GM12878 (cell line): Measurements from ENCODE around the gene TARS3. TPM values are rescaled to one million over a fixed set of nuclear protein-coding genes. Genes with fewer than 3 reads are reported as not detected.
A peak's percentile ranks its signal among the peaks of the same experiment; 100 is the strongest.

Source experiments
- BACH1 ChIP-seq: fragments of 450-650 bp; IDR thresholded peaks from 2 replicates; pipeline ENCODE4 v1.6.1; 2017; ENCODE audit warnings: mild to moderate bottlenecking, borderline replicate concordance
- CREM ChIP-seq: IDR thresholded peaks from 2 replicates; pipeline ENCODE4 v1.6.1; 2014; ENCODE audit warnings: antibody characterized with exemption, low read depth
- DPF2 ChIP-seq: fragments of 450-650 bp; IDR thresholded peaks from 2 replicates; pipeline ENCODE4 v1.6.1; 2017; ENCODE audit warnings: mild to moderate bottlenecking
- IRF5 ChIP-seq: fragments of 450-650 bp; IDR thresholded peaks from 2 replicates; pipeline ENCODE4 v1.6.1; 2017; ENCODE audit warnings: borderline replicate concordance
- MXI1 ChIP-seq: fragments of 150-350 bp; IDR thresholded peaks from 2 replicates; pipeline ENCODE4 v1.6.1; 2011; ENCODE audit warnings: low read depth, mild to moderate bottlenecking, inconsistent platforms, low read length, improper control_type of control experiment
- NBN ChIP-seq: fragments of 450-650 bp; IDR thresholded peaks from 2 replicates; pipeline ENCODE4 v1.6.1; 2016
- PAX5 ChIP-seq: IDR thresholded peaks from 2 replicates; pipeline ENCODE4 v1.6.1; 2011; ENCODE audit warnings: low read depth, low read length, borderline replicate concordance
- PBX3 ChIP-seq: IDR thresholded peaks from 2 replicates; pipeline ENCODE4 v1.6.1; 2011; ENCODE audit warnings: mild to moderate bottlenecking, low read depth, low read length, moderate library complexity; ENCODE audit not compliant: insufficient replicate concordance
- SIN3A ChIP-seq: IDR thresholded peaks from 2 replicates; pipeline ENCODE4 v1.6.1; 2012; ENCODE audit warnings: low read depth, low read length, improper control_type of control experiment
- SUPT20H ChIP-seq: IDR thresholded peaks from 2 replicates; pipeline ENCODE4 v1.6.1; 2011; ENCODE audit warnings: low read depth, mild to moderate bottlenecking, low read length, moderate library complexity, borderline replicate concordance; ENCODE audit not compliant: control insufficient read depth
- TCF7 ChIP-seq: IDR thresholded peaks from 2 replicates; pipeline ENCODE4 v1.6.1; 2014; ENCODE audit warnings: antibody characterized with exemption, borderline replicate concordance
- ZBED1 ChIP-seq: IDR thresholded peaks from 2 replicates; pipeline ENCODE4 v1.6.1; 2016; ENCODE audit warnings: borderline replicate concordance
- ZBTB4 ChIP-seq: fragments of 450-650 bp; formaldehyde crosslinking; IDR thresholded peaks from 2 replicates; pipeline ENCODE4 v1.4.0; 2022; ENCODE audit warnings: mild to moderate bottlenecking, moderate library complexity
- ZBTB40 ChIP-seq: fragments of 450-650 bp; IDR thresholded peaks from 2 replicates; pipeline ENCODE4 v1.6.1; 2016; ENCODE audit warnings: mild to moderate bottlenecking, moderate library complexity, borderline replicate concordance
- ZNF687 ChIP-seq: fragments of 450-650 bp; IDR thresholded peaks from 2 replicates; pipeline ENCODE4 v1.6.1; 2017; ENCODE audit warnings: mild to moderate bottlenecking, moderate library complexity
- polyA plus RNA-seq, 11 experiments: library from polyadenylated mRNA; depleted of rRNA in 4 of 11; unstranded in 6 of 11; stranded (reverse) in 5 of 11; fragments of >200 nt; fragmentation: Nextera tagmentation in 4 of 11; fragmentation: Illumina TruSeq in 1 of 11; extraction: Ambion mirVana in 4 of 11; extraction: Trizol in 1 of 11; gene quantifications; 1 replicate in 1 of 11; 2 replicates in 10 of 11; pipeline versions ENCODE4 v1.2.1 to v1.2.3, GENCODE V29; 2011 to 2016; ENCODE audit warnings: inconsistent platforms in 2 of 11, missing spikeins in 2 of 11, low read depth in 1 of 11
- total RNA-seq, 4 experiments: library from RNA; depleted of rRNA in 3 of 4; stranded (reverse); fragments of >200 nt in 3 of 4; fragmentation: Illumina TruSeq in 1 of 4; extraction: Trizol in 1 of 4; gene quantifications; 2 replicates each; pipeline versions ENCODE4 v1.2.1 to v1.2.3, GENCODE V29; 2013 to 2021

The TARS3 gene
- total and polyA plus RNA-seq, 10 of the 15 experiments (the other 5 are each of a cell fraction or from before 2014, with no cell fraction given), result 1.4 to 7.8 (median 5.3) TPM

- TF ChIP-seq ZBED1 (peak; percentile 81; the same call in 1 of the 2 replicates), TCF7 (no peak), SUPT20H (no peak), ZNF687 (peak; percentile 87), CREM (peak; percentile 43; the same call in 1 of the 2 replicates), PBX3 (peak; percentile 11), MXI1 (peak; percentile 60; the same call in 1 of the 2 replicates), SIN3A (peak; percentile 52), ZBTB4 (CRISPR knock-in tag) (no peak), NBN (0 out of 2 replicates have a peak, but pooled peaks have one; percentile 63), IRF5 (no peak), PAX5 (peak; percentile 95), ZBTB40 (peak; percentile 76; the same call in 1 of the 2 replicates), BACH1 (peak; percentile 91), DPF2 (peak; percentile 81)
These were observed 72.0 kb downstream of the TARS3 start, which contains the start of gene TM2D3 (continued) for GRCh38 chr15:101652098-101652785.
